Forelimb muscle (tissue), 1 donor: Measurements from ENCODE around the gene LPAR2. TPM values are rescaled to one million over a fixed set of nuclear protein-coding genes. Genes with fewer than 3 reads are reported as not detected.
"Not testable (repeated sequence)": the region's sequence is repeated elsewhere in the genome, so short reads cannot be mapped to it uniquely, and the experiment has no call there.

Source experiments
- DNase-seq: peaks from one replicate; pipeline ENCODE4 v3.0.0-alpha.2; 2013; ENCODE audit warnings: low read depth
- polyA plus RNA-seq: library from polyadenylated mRNA; unstranded; fragments of 120-200 nt; gene quantifications from one replicate; pipeline ENCODE4 v1.2.1, GENCODE V29; 2013; ENCODE audit not compliant: insufficient read length

Gene LPAR2
- 4.6 TPM for polyA plus RNA-seq

DNA sequence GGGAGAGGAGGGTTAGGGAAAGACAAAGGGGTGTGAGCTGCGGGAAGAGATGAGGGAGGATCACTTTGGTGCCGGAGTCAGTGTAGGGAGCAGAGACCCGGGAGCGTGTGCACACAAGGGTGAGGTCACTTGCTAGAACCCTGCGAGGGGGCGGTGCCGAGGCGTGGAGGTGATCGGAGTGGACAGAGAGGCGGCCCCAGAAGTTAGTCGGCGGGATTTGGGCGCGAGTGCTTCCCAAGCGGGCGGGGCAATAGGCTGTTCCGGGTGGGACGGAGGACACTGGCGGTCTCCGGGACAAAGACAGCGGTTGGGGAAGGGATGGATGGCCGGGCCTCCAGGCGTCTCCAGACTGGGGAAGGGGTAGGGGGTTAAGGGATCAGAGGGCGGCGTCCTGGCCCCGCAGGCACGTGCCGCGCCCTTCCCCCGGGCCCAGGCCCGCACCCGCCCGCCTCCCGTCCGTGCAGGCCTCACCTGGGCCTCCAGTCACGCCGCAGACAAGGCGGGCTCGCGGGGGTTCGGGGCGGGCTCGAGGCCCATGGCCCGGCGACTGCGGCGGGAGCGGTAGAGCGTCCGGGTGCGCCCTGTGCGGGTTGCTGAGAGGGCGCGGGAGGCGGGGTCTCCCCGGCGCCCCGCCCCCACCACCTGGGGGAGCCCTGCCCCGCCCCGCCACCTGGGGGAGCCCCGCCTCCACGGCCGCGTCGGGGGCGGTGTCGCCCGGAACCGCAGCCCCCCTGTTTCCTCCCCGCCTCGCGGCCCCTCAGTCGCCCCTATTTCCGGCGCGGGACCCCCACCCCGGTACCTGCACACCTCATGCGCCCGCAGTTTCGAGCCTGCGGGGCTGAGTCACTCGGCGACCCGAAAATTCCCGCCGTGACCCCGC, at the start of gene LPAR2:
TSS of gene LPAR2 (minus strand) at position 600 of the 880 bp plus-strand sequence. CDS start 945 bp downstream, outside the sequence.
- no peak for DNase-seq

DNA sequence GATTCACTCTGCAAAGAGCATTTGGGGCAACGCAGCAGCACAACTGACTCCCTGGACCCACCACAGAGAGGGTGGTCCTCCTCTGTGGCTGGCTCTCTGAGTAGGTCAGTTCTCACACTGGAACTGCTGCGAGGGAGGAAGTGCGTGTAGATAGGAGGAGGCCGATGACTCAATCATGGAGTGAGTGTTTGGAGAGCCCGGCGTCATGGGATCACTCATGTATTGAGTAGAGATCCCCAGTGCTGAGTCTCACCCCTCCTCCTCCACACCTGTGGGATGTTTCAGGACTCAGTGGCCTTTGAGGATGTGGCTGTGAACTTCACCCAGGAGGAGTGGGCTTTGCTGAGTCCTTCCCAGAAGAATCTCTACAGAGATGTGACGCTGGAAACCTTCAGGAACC, 49.6 kb upstream of the LPAR2 start:
- DNase-seq = no peak

DNA sequence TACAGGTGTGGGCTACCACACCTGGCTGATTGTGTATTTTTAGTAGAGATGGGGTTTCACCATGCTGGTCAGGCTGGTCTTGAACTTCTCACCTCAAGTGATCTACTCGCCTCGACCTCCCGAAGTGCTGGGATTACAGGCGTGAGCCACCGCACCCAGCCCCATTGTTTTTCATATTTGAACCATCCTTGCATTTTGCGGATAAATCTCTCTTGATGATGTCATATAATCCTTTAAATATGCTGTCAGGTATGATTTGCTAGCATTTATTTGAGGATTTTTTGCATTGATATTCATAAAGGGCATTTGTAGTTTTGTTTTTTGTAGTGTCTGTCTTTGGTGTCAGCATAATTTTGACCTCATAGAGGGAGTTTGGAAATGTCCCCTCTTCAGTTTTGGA, 46.3 kb upstream of the LPAR2 start:
- DNase-seq = no peak

DNA sequence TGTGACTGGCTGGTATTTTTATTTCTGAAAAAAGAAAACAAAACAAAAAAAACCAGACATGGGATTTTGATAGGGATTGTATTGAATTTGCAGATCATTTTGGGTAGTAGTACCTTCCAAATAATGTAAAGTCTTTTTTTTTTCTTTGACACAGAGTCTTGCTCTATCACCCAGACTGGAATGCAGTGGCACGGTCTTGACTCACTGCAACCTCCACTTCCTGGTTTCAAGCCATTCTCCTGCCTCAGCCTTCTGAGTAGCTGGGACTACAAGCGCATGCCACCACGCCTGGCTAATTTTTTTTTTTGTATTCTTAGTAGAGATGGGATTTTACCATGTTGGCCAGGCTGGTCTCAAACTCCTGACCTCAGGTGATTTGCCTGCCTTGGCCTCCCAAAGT, 44.8 kb upstream of the LPAR2 start:
- DNase-seq = no peak

DNA sequence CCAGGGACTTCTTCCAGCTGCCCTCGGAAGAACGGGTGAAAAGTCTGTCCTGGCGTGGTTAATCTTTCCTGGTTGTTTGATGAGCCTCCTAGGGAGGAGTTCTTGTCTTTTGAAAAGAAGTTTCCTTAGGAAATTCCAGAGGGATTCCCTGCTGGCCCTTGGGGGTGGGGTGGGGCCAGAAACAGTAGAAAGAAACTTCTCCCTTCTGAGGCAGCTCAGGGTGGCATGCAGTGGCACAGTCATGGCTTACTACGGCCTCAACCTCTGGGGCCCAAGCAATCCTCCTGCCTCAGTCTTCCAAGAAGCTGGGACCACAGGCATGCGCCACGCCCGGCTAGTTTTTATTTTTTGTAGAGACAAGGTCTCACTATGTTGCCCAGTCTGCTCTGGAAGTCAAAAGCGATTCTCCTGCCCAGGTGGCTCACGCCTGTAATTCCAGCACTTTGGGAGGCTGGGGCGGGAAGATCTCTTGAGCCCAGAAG, 42.1 kb upstream of the LPAR2 start:
- DNase-seq = no peak

DNA sequence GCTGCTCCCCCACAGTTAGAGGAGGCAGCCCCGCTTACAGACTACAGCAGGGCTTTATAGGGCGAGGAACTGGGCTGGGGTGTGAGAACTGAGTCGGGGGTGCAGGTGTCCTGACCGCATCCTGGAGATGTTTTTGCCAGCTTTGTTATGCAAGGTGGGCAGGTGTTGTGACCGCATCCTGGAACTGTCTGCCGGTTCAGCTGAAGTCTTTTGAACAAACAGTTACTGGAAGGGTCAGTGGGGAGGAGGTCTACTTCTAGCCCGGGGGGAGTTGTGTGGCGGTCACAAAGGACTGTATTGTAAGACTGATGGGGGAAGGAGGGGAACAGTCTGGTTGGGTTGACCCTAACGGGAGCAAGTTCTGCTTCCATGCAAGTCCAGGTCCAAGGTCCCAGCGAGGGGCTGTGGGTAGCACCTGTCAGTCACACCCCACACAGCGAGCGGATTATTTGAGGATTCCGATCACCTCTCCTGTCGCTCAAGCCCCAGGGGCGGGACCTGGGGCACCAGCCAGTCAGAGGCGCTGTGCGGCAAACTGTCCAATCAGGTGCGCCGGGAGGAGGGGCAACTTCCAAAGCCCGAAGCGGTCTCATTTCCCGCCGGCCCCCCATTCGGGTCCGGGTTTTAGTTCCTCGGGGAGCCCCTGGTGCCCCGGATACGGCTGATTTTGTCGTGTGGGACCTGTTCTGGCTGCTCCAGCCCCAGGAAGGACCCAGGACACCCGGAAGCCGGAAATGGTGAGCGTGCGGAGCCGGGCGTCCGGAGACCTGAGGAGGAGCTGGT, 40.4 kb upstream of the LPAR2 start, which contains the start of gene ZNF101:
TSS of gene ZNF101 (plus strand) at position 610 of the 783 bp plus-strand sequence. CDS start at position 735, 125 bp downstream.
- DNase-seq = peak; percentile 72

DNA sequence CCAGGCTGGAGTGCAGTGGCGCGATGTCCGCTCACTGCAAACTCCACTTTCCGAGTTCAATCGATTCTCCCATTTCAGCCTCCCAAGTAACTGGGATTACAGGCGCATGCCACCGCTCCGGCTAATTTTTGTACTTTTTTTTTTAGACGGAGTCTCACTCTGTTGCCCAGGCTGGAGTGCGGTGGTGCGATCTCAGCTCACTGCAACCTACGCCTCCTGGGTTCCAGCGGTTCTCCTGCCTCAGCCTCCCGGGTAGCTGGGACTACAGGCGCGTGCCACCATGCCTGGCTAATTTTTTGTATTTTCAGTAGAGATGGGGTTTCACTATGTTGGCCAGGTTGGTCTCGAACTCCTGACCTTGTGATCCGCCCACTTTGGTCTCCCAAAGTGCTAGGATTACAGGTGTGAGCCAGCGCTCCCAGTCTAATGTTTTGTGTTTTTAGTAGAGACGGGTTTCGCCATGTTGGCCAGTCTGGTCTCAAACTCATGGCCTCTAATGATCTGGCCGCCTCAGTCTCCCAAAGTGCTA, 37.5 kb upstream of the LPAR2 start:
- not testable (repeated sequence) for DNase-seq

DNA sequence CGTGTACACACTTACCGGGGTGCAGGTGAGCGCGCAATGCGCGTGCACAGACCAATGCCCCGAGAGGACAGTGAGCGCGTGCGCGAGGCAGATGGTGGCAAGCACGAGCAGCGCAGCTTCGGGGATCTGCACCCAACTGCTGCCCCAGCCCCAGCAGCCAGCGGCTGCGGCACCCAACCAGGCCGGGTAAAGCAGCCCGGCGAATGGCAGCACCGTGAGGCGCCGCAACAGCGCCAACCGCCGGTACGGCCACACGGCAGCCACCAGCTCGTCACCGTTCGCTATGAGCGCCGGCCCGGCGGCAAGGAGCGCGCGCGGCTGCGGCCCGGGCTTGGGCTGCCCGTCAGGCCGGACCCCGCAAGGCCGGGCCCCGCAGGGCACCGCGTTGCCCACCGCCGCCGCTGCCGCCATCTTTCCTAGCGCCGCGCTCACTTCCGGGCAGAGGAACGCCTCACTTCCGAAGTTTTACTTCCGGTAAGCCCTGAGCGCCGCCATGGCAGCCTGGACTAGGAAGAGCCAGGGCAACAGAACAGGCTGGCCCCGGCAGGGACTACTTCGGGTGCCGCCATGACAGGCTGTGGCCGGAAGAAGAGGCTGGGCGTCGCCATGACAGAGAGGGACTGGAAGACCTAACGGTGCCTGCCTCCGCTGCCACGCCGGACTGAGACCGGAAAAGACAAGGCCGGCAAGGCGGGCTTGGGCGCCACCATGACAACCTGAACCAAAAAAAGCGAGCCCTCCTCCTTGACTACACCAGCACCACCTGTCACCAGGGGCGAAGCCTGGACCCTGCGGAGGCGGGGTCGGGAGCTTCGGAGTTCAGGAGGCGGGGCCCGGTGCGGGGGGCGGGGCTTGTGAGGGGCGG, 35.5 kb upstream of the LPAR2 start, which contains the start of gene ATP13A1:
TSS of gene ATP13A1 (minus strand) at position 421 of the 865 bp plus-strand sequence. CDS start at position 411, 10 bp downstream.
- DNase-seq = peak; percentile 94

DNA sequence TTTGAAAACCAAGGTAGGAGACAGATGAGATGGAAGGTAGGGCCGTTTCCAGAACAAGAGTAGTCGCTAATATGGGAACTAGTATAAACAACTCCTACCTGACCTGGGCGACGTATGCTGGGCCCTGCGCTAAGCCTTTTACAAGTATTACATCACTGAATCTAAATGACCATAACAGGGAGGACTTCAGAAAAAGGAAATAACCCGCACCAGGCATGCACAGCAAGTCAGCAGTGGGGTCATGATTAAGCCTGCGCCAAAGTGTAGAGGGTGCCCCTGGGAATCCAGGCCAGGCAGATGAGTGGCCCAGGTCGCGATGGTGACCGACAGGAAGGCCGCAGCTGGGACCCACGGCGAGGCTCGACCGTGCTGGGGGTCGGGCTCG, 34.8 kb upstream of the LPAR2 start:
- DNase-seq = no peak

DNA sequence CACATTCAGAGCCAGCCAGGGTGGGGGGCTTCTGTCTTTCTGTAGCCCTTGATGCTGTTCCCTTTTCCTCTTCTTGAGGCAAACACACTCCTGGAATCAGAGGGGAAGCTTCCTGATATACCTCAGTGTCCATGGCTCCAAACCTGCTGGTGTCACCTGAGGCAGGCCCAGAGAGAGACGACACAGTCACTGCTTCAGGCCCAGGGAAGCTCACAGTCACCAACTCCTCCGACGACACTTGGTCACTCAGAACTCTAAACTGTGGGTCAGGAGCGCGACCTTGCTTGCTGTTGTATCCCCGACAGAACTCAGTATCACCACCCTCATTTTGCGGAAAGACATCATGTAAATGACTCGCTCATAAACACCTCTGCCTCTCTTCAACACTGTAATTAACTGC, 34.3 kb upstream of the LPAR2 start:
- no peak for DNase-seq

DNA sequence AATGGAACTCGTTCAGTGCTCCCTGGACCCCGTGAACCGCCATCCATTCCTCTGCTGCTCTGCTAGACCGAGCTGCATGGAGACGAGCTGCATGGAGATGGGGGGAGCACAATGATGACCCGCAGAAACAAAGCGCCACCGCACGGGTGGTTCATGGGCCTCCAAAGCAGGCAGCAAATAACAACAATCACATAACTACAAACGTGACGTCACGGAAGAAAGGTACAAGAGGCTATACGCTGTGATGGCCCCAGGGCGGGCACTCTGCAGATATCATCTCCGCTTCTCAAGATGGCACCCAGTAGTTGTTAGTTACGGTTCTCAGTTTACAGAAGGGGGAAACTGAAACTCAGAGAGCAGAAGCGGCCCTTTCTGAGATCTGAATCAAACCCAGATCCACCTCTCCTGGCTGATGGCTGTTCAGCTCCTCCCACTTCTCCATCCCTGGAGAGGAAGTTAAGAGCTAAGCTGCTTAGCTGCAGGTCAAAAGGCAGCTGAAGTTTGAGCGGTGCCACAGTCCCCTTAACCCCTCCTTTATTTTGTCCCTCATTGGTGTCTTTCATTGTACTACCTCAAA, 33.7 kb upstream of the LPAR2 start:
- no peak for DNase-seq

DNA sequence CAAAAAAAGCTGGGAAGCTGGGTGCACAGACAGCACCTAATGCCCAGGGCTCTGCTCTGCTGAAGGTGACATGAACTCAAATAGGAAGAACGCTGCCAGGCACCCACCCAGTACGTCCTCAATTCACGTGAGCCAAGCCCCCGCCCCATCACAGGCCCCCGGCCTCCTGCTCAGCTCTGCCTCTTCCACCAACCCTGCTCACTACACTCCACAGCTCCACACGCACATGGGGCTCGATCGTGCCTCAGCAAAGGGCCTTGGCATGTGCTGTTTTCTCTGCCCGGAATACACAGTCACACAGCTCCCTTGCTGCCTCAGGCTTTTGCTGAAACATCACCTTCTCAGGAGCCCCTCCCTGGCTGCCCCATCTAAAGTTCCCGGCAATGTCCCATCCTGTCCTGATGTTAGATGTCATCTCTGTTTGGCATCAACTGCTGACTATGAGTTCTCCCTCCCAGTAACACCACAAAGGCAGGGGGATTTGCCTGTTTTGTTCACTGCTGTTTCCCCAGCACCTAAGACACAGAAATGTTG, 33.2 kb upstream of the LPAR2 start:
- DNase-seq = no peak

DNA sequence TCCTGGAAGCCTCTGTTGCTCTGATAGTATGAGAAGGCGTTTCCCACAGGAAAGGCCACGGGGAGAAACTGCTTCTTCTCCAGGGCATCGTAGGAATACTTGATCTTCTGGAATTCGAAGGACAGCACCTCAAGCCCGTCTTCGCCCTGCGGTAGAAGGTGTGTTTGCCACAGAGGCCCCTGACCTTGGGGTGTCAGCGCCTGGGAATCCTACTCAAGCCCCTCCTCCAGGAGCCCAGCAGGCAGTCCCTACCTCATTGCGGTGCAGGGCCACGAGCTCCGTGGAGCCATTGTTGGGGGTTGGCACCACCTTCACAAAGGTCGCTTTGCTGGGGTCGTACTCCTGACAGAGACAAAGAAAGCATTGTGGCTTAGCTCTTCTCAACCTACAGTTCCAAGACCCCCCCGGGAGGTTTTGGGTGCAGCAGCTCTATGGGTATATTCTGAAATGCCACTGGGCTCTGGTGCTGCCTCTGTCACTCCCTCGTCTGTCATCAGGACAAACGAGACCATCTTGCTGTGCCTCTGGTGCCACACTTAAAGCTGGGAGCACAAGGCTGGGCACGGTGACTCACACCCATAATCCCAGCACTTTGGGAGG, 31.7 kb upstream of the LPAR2 start:
- DNase-seq = no peak

DNA sequence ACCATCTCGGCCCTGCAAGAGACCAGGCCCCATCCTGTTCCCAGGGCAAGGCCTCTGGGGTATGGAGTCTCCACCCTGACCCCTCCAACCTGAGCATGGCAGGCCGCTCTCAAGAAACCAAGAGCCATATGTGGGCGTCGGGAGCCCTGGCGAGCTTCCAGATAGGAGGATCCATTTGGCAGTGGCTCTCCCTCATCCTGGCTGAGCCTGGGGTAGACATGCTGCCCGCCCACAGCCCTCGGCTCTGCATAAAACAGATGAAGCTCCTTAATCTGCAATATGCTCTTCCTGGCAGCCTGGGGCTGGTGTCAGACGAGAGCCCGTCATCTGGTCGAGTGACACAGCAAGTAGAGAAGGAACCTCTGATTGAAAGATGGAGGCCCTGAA, 29.4 kb upstream of the LPAR2 start:
- no peak for DNase-seq

DNA sequence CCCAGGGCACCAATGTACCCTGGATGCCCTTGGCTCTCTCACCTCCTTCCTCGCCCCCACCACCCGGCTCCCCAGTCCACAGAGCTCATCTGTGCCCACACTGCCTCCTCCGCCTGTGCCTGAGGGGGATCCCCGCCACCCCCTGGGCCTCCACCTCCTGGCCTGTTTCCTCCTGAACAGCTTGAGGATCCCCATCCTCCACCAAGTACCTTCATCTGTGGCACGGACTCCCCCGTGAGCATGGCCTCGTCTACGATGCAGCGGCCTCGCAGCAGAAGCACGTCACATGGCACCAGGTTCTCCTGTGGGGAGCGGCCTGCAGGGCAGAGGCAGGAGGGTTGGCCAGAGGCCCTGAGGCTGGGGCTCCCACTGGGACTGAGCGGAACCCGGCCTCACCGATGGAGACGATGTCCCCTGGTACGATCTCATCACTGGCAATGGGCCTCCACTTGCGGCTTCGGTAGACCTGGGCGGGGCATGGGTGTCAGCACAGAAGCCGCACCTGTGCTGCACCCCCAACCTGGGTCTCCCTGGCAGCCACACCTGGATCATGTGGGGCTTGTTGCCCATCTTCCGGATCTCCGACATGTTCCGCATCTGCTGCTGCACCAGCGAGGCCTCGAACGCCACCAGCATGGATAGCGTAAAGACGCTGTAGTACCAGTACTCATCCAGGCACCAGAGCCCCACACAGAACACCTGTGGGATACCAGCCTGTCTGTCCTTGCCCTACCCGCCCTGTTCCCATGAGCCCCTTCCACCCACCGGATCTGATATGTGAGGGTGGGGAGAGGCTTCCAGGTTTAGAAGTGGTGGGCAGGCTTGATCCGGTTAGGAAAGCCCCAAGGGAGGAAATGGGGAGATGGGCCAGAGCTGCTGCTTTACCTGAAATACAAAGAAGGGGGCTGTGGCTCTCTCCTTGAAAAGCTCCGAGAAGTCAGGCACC, 28.7 kb upstream of the LPAR2 start:
- DNase-seq = no peak

DNA sequence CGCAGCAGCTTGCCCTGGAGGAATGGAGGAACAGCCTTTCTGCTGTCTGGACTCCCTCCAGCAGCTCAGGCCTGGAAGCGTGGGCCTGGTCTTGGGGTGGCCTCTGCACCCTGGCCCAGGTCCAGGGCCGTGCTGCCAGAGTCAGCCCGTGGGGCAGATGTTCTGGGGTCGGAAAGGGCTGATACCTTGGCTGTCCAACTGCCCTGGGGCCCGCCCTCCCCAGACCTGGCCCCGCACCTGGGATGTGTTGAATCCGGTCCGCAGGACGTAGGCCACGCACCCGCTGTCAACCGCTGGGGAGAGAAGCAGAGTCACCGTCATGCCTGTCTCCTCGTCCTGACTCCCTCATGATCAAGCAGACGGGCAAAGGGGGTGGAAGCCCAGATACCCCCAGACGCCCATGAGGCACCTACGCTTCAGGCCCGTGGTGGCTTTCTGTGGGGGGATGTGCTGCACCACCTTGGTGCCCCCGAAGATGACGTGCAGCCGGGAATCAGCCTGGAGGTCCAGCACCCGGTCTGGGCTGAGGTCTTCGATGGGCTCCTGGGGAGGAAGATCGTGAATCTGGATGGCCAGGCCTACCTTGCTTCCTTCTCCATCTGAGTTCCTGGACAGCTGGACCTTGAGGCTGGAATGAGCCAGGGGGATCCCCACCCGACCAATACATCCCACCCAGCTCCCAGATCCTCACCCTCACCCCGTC, 27.8 kb upstream of the LPAR2 start:
- DNase-seq = no peak

DNA sequence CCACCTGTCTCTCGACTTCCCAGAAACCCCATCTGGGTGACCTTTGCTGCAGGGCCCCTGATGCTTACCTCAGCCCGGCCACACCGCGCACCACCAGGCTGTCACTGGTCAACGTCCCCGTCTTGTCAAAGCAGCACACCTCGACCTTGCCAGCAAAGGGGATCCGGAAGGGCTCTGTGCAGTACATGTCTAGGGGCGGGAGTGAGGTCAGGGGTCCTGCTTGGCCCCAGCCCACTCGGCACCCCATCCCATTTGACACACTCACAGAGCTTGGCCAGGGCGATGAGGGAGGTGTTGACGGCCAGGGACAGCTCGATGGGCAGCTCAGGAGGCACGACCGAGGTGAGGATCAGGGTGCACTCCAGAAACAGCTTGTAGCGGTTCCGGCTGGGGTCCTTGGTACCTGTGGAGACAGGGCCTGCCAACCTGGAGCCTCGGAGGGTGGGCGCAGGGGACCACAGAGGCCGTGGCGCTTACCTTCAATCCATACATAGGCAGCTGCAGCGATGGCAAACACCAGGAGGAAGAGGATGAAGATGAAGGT, 27.1 kb upstream of the LPAR2 start:
- no peak for DNase-seq

DNA sequence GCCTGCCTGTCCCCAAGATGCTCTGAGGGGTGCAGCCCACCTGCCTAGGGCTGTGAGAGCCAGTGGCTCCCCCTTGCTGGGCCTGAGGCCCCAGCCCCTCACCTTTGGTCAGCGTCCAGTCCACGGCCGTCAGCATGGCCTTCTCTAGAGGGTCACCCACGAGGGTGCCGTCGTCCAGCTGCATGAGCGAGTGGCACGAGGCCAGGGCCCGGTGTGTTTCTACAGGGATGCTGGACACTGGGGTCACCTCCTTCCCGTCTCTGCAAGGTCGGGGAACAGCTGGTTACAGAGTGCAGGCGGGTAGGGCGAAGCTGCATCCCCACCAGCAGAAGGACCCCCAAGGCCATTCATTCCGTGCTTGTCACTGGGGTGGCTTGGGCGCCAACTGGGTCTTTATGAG, 26.4 kb upstream of the LPAR2 start:
- DNase-seq = no peak
